GM12892 (cell line): ENCODE data around the gene AGPAT4.

Source experiments
- POLR2A ChIP-seq: IDR thresholded peaks from 2 replicates; pipeline ENCODE4 v1.6.1; 2011; ENCODE audit warnings: low read depth, low read length, control low read depth
- POLR2AphosphoS5 ChIP-seq: IDR thresholded peaks from 2 replicates; pipeline ENCODE4 v1.6.1; 2011; ENCODE audit warnings: low read depth, low read length, control low read depth

- TF ChIP-seq POLR2AphosphoS5 (no peak), POLR2A (no peak)
Observed at GRCh38 chr6:161143663-161144430, 130.0 kb downstream of the AGPAT4 start.
